OCI-LY7 (cell line): ENCODE data around the gene UBA52.

ENCODE experiments used
- CTCF ChIP-seq: fragments of 200-600 bp; sonication (generic); conservative IDR thresholded peaks from 2 replicates; pipeline ENCODE4 v1.5.1; 2014; ENCODE audit warnings: mild to moderate bottlenecking, antibody characterized with exemption, low read length, moderate library complexity, mixed read lengths
- EZH2phosphoT487 ChIP-seq: fragments of 200-600 bp; sonication (generic); IDR thresholded peaks from 2 replicates; pipeline ENCODE4 v1.6.1; 2018; ENCODE audit warnings: low read depth, borderline replicate concordance, mild to moderate bottlenecking, mixed run types, antibody characterized with exemption, low read length, moderate library complexity, mixed read lengths

- TF ChIP-seq CTCF (no peak), EZH2phosphoT487 (no peak)
Observed at GRCh38 chr19:18609717-18610051, 38.0 kb downstream of the UBA52 start.
